IPS-15b (cell line): ENCODE data around the gene PHPT1.

Experiments used
- H3K27me3 ChIP-seq: one replicate; pipeline ENCODE4 v1.6.1; 2013; ENCODE audit warnings: low read length; ENCODE audit not compliant: control insufficient read depth, insufficient read depth
- H3K36me3 ChIP-seq: one replicate; pipeline ENCODE4 v1.6.1; 2013; ENCODE audit warnings: low read length; ENCODE audit not compliant: control insufficient read depth, insufficient read depth
- H3K4me1 ChIP-seq: one replicate; pipeline ENCODE4 v1.6.1; 2013; ENCODE audit warnings: mild to moderate bottlenecking, low read length; ENCODE audit not compliant: control insufficient read depth, insufficient read depth
- H3K4me3 ChIP-seq: one replicate; pipeline ENCODE4 v1.5.1; 2013; ENCODE audit warnings: low read depth, low read length
- H3K9ac ChIP-seq: one replicate; pipeline ENCODE4 v1.6.1; 2013; ENCODE audit warnings: low read depth, mild to moderate bottlenecking, low read length
- H3K9me3 ChIP-seq: one replicate; pipeline ENCODE4 v1.6.1; 2013; ENCODE audit warnings: mild to moderate bottlenecking, low read length; ENCODE audit not compliant: control insufficient read depth, insufficient read depth

The PHPT1 gene

GRCh38 chr9:136808075-136808805 lies 41.0 kb upstream of the PHPT1 start:
- Histone ChIP-seq H3K27me3 (no peaks in the 10 kb centered on the region), H3K4me3 (peak overlapping the region; percentile 76), H3K9ac (peak overlapping the region; percentile 87), H3K4me1 (no peaks in the 10 kb centered on the region), H3K36me3 (peaks cover 9% of the 10 kb centered on the region), H3K9me3 (no peaks in the 10 kb centered on the region)

- peak overlapping the region; percentile 76 for H3K4me3 ChIP-seq
- no peaks in the 10 kb centered on the region for H3K27me3 ChIP-seq
- no peaks in the 10 kb centered on the region for H3K4me1 ChIP-seq
- peak overlapping the region; percentile 87 for H3K9ac ChIP-seq
- no peaks in the 10 kb centered on the region for H3K9me3 ChIP-seq
- H3K36me3 ChIP-seq, result peaks cover 6% of the 10 kb centered on the region
Measured at GRCh38 chr9:136808806-136809158, 40.4 kb upstream of the PHPT1 start.

GRCh38 chr9:136814725-136815421 lies 34.3 kb upstream of the PHPT1 start:
- H3K4me1 ChIP-seq, result no peaks in the 10 kb centered on the region
- peaks cover 7% of the 10 kb centered on the region for H3K36me3 ChIP-seq
- H3K27me3 ChIP-seq, result no peaks in the 10 kb centered on the region
- no peaks in the 10 kb centered on the region for H3K9me3 ChIP-seq
- no peak overlapping the region for H3K9ac ChIP-seq
- H3K4me3 ChIP-seq, result no peak overlapping the region

- no peak overlapping the region for H3K4me3 ChIP-seq
- no peaks in the 10 kb centered on the region for H3K4me1 ChIP-seq
- peaks cover 7% of the 10 kb centered on the region for H3K36me3 ChIP-seq
- no peaks in the 10 kb centered on the region for H3K27me3 ChIP-seq
- no peak overlapping the region for H3K9ac ChIP-seq
- H3K9me3 ChIP-seq, result no peaks in the 10 kb centered on the region
Measured at GRCh38 chr9:136815422-136815782, 33.8 kb upstream of the PHPT1 start.

GRCh38 chr9:136820971-136821825 lies 28.0 kb upstream of the PHPT1 start:
- Histone ChIP-seq H3K36me3 (peaks cover 19% of the 10 kb centered on the region), H3K9ac (peak overlapping the region; percentile 57), H3K4me3 (peak overlapping the region; percentile 20), H3K27me3 (no peaks in the 10 kb centered on the region), H3K4me1 (no peaks in the 10 kb centered on the region), H3K9me3 (no peaks in the 10 kb centered on the region)

GRCh38 chr9:136821826-136822544 lies 27.2 kb upstream of the PHPT1 start:
- H3K27me3 ChIP-seq, result no peaks in the 10 kb centered on the region
- peak overlapping the region; percentile 20 for H3K4me3 ChIP-seq
- no peaks in the 10 kb centered on the region for H3K4me1 ChIP-seq
- no peaks in the 10 kb centered on the region for H3K9me3 ChIP-seq
- peaks cover 26% of the 10 kb centered on the region for H3K36me3 ChIP-seq
- H3K9ac ChIP-seq, result peak overlapping the region; percentile 57

- H3K9me3 ChIP-seq, result no peaks in the 10 kb centered on the region
- no peak overlapping the region for H3K9ac ChIP-seq
- H3K4me3 ChIP-seq, result no peak overlapping the region
- H3K27me3 ChIP-seq, result no peaks in the 10 kb centered on the region
- H3K36me3 ChIP-seq, result peaks cover 28% of the 10 kb centered on the region
- no peaks in the 10 kb centered on the region for H3K4me1 ChIP-seq
Measured at GRCh38 chr9:136823136-136824046, 25.8 kb upstream of the PHPT1 start.

GRCh38 chr9:136824496-136825225 lies 24.5 kb upstream of the PHPT1 start:
- no peaks in the 10 kb centered on the region for H3K27me3 ChIP-seq
- no peaks in the 10 kb centered on the region for H3K9me3 ChIP-seq
- H3K36me3 ChIP-seq, result peaks cover 39% of the 10 kb centered on the region
- no peak overlapping the region for H3K9ac ChIP-seq
- no peak overlapping the region for H3K4me3 ChIP-seq
- no peaks in the 10 kb centered on the region for H3K4me1 ChIP-seq

- Histone ChIP-seq H3K27me3 (no peaks in the 10 kb centered on the region), H3K4me1 (no peaks in the 10 kb centered on the region)
Measured at GRCh38 chr9:136825295-136826187, 23.7 kb upstream of the PHPT1 start.

GRCh38 chr9:136826188-136826541 lies 23.0 kb upstream of the PHPT1 start:
- Histone ChIP-seq H3K27me3 (no peaks in the 10 kb centered on the region), H3K4me3 (no peak overlapping the region), H3K9me3 (no peaks in the 10 kb centered on the region), H3K9ac (no peak overlapping the region), H3K36me3 (peaks cover 53% of the 10 kb centered on the region), H3K4me1 (no peaks in the 10 kb centered on the region)

More at GRCh38 chr9:136825295-136826187, 23.7 kb upstream of the PHPT1 start:
- Histone ChIP-seq H3K36me3 (peaks cover 48% of the 10 kb centered on the region), H3K9me3 (no peaks in the 10 kb centered on the region), H3K9ac (no peak overlapping the region), H3K4me3 (no peak overlapping the region)
